RCC 7860 (cell line): Measurements from ENCODE around the gene C6orf141.
A peak's percentile ranks its signal among the peaks of the same experiment; 100 is the strongest.

ENCODE experiments used
- DNase-seq: peaks from one replicate; pipeline ENCODE4 v3.0.0-alpha.2; 2015; ENCODE audit warnings: low spot score
- FAIRE-seq: peaks from 2 replicates; lab custom pipeline; 2012; peaks lifted over from hg19 to GRCh38; lab: Jason Lieb, UNC

C6orf141 gene

DNA sequence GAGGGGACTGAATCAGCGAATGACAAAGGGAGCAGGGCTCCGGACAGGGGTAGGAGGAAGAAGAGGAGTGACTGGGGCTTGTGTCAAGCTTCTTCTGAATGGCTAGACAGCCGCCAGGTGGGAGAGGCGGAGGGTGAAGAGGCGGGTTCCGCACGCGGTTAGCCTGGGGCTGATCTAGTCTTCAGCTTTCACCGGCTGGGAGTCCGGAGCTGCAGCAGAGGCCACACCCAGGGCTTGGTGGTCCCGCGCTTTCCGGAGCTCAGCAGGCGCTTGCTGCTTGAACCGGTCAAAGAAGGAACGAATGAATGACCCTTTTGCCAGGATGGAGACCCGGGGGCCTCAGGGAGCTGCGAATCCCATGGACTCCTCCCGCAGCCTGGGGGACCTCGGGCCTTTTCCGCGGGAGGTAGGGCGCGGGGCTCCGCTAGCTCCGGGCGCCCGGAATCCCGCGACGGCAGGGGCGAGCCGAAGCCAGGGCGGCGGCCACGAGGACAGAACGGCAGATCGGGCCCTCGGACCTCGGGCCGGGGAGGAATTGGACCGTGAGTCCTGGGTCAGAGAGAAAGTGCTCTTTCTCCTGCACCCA, at the start of gene C6orf141:
Gene C6orf141, plus strand, starts transcription at position 177 of the 586 bp plus-strand sequence. Its CDS starts 125 bp downstream, at position 302.
- no peak for DNase-seq

GRCh38 chr6:49504666-49505065, 45.8 kb upstream of the C6orf141 start:
- no peak for FAIRE-seq
- no peak for DNase-seq

More for the DNA sequence above, at the start of gene C6orf141:
- FAIRE-seq: no peak

GRCh38 chr6:49506569-49507111, 43.8 kb upstream of the C6orf141 start:
- no peak for FAIRE-seq
- DNase-seq: no peak

- FAIRE-seq: no peak
- no peak for DNase-seq
Observed at GRCh38 chr6:49509342-49509741, 41.1 kb upstream of the C6orf141 start.

DNA sequence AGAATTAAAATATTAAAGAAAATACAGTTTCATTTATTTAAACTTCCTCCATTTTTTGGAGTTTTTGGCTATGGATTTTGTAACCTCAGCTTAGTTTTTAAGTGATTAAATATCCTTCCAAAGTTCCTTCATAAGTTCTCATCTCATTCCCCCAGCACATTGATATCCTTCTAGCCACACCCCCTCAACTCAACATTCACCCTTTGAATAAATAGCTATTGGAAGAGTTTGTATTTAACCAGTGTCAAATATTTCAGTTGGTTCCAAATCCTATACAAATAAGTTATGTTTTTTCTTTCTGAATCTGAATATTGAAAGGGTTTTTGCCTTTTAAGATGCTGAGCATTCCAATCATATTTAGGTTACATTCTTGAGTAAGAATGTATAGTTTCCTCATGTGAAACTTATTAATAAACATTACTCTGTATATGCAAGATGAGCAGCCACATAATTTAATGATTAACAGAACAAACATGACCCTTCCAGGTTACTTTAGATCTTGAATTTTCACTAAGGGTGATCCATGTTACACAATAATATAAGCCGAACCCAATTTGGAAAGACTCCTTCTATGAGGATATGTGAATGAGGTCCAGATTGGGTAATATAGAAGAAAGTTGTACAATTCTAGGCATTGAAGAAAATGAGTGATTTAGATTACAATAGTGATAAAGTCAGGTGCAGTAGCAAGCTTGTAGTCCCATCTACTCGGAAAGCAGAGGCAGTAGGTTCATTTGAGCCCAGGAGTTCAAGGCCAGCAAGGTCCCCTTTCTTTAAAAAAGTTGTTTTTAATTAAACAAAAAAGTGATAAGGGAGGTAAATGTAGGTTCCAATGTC, 37.1 kb upstream of the C6orf141 start:
- DNase-seq (no peak), FAIRE-seq (no peak)

- FAIRE-seq (no peak), DNase-seq (no peak)
Observed at GRCh38 chr6:49514571-49515484, 35.6 kb upstream of the C6orf141 start.

DNA sequence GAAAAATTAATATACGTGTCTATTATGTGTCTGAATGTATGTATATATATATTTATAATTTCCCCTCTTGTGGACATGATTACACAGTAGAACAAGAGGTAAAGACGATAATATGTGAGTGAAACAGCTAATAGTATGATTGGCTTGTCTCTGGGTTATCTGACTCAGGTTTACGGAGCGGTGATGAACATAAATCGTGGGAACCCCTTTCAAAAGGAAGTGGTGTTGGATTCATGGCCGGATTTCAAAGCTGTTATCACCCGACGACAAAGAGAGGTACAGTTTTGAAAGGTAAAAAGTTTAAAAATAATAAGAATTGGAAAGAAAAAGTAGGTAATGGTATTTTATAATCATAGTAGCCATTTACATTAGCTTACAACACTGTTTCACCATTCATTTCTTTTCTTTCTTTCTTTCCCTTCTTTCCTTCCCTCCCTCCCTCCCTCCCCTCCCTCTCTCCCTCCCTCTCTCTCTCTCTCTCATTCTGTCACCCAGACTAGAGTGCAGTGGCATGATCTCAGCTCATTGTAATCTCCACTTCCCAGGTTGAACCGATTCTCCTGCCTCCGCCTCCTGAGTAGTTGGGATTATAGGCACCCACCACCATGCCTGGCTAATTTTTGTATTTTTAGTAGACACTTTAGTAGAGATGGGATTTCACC, 34.9 kb upstream of the C6orf141 start:
- FAIRE-seq (no peak), DNase-seq (no peak)

GRCh38 chr6:49516147-49516505, 34.3 kb upstream of the C6orf141 start:
- DNase-seq (no peak), FAIRE-seq (no peak)

GRCh38 chr6:49517919-49518318, 32.5 kb upstream of the C6orf141 start:
- DNase-seq: no peak
- no peak for FAIRE-seq

- DNase-seq: no peak
- no peak for FAIRE-seq
Observed at GRCh38 chr6:49519660-49520059, 30.8 kb upstream of the C6orf141 start.

- no peak for DNase-seq
- no peak for FAIRE-seq
Observed at GRCh38 chr6:49522710-49523593, 27.5 kb upstream of the C6orf141 start.

GRCh38 chr6:49523901-49524300, 26.6 kb upstream of the C6orf141 start:
- FAIRE-seq: no peak
- no peak for DNase-seq

- DNase-seq: no peak
- FAIRE-seq: no peak
Observed at GRCh38 chr6:49524541-49524940, 25.9 kb upstream of the C6orf141 start.

DNA sequence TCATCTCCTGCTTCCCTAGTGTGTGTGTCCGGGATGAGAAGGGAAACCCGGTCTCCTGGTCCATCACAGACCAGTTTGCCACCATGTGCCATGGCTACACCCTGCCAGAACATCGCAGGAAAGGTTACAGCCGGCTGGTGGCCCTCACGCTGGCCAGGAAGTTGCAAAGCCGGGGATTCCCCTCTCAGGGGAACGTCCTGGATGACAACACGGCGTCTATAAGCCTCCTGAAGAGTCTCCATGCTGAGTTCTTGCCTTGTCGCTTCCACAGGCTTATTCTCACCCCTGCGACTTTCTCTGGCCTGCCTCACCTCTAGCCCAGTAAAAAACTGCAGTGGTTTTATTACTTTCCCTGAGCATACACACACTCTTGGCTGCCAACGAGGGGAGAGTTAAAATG, 23.9 kb upstream of the C6orf141 start:
- DNase-seq (no peak), FAIRE-seq (no peak)

- no peak for FAIRE-seq
- no peak for DNase-seq
Observed at GRCh38 chr6:49527320-49527719, 23.1 kb upstream of the C6orf141 start.

DNA sequence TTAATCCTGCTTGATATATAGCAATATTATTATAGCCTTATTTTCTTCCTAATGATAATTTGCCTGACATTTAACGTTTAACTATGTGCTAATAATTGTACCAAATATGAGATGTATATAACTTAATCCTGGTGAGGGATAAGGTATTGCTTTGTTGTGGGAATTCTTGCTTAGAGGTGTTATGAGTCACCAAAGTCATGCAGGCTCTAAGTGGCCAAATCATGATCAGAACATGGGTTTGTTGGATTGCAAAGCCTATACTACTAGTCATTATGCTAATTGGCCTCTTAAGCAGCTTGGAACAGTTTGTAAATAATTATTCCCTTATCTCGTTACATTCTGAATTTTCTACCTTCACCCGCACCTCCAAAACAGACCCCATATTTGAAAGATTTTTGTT, 21.9 kb upstream of the C6orf141 start:
- FAIRE-seq: no peak
- no peak for DNase-seq

- no peak for FAIRE-seq
Observed at GRCh38 chr6:49530141-49530776, 20.2 kb upstream of the C6orf141 start.

DNA sequence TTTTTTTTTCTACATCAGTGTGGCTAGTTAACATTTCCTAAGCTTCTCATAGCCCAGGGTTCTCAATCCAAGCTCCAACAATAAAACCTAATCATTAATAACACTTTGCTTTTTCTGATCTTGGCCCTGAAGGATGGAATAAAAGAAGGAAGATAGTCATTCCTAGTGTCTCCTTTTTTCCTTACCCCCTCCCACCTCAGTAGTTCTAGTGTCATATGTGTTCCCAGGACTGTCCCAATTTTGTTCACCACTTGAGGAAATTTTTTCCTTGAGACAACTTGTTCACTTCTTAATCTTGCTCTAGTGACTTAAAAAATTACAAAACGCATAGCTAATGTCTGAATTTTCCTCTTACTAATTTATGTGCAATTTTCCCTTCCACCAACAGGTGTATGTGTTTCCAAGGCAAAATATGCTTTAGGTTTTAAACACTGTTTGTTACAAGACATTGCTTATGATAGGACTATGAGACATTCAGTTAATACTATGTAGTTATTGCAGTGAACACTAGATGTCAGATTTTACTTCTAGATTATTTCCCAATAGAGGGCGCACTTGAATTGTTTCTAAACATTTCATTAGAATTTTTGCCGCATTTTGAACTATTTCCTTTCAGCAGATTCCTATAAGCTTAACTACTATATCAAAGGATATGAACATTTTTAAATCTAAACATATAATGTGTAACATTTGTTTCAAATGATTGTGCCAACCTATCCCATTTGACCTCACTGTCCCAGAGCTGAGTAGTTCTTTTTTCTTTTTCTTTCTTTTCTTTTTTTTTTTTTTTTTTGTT, 18.5 kb upstream of the C6orf141 start:
- peak; percentile 87 for FAIRE-seq

More at GRCh38 chr6:49530141-49530776, 20.2 kb upstream of the C6orf141 start:
- no peak for DNase-seq

More for the DNA sequence above, 18.5 kb upstream of the C6orf141 start:
- DNase-seq: peak; percentile 57
